ENCODE measurements around the gene SENP8.
"Not testable (repeated sequence)": the region's sequence is repeated elsewhere in the genome, so short reads cannot be mapped to it uniquely, and the experiment has no call there.

The SENP8 gene

GRCh38 chr15:72118017-72118978 lies at the start of gene SENP8, which contains the start of gene MYO9A:
TSS of gene SENP8 (plus strand) at chr15:72118403. CDS start at chr15:72139624, 21,221 bp downstream.
TSS of gene MYO9A (minus strand) at chr15:72118150. CDS start at chr15:72046563, 71,587 bp downstream.
- no peaks in the 10 kb centered on the region for H3K9me3 Mint-ChIP-seq
- H3K27me3 Mint-ChIP-seq: no peaks in the 10 kb centered on the region
- peak within 1 kb of the TSS; percentile 95 for H3K4me3 Mint-ChIP-seq
- H3K27ac Mint-ChIP-seq: peak within 1 kb of the TSS; percentile 99
- H3K4me1 Mint-ChIP-seq: peaks cover 40% of the 10 kb centered on the region
- H3K36me3 Mint-ChIP-seq: no peaks in the 10 kb centered on the region

GRCh38 chr15:72068856-72069255 lies 49.3 kb upstream of the SENP8 start:
- Mint-ChIP-seq H3K36me3 (peaks cover 17% of the 10 kb centered on the region), H3K9me3 (peaks cover 2% of the 10 kb centered on the region), H3K4me3 (no peak overlapping the region), H3K4me1 (peaks cover 11% of the 10 kb centered on the region), H3K27me3 (no peaks in the 10 kb centered on the region), H3K27ac (no peak overlapping the region)

GRCh38 chr15:72070817-72071447 lies 47.3 kb upstream of the SENP8 start:
- no peaks in the 10 kb centered on the region for H3K9me3 Mint-ChIP-seq
- H3K36me3 Mint-ChIP-seq: peaks cover 11% of the 10 kb centered on the region
- no peak overlapping the region for H3K4me3 Mint-ChIP-seq
- peaks cover 26% of the 10 kb centered on the region for H3K4me1 Mint-ChIP-seq
- H3K27ac Mint-ChIP-seq: no peak overlapping the region
- H3K27me3 Mint-ChIP-seq: no peaks in the 10 kb centered on the region

GRCh38 chr15:72071448-72071825 lies 46.8 kb upstream of the SENP8 start:
- not testable (repeated sequence) for H3K9me3 Mint-ChIP-seq, H3K27ac Mint-ChIP-seq, H3K4me3 Mint-ChIP-seq, H3K27me3 Mint-ChIP-seq
- peaks cover 26% of the 10 kb centered on the region for H3K4me1 Mint-ChIP-seq
- peaks cover 12% of the 10 kb centered on the region for H3K36me3 Mint-ChIP-seq

GRCh38 chr15:72074335-72075060 lies 43.7 kb upstream of the SENP8 start:
- no peak overlapping the region for H3K27ac Mint-ChIP-seq

GRCh38 chr15:72077950-72078349 lies 40.3 kb upstream of the SENP8 start:
- Mint-ChIP-seq H3K36me3 (peaks cover 12% of the 10 kb centered on the region), H3K4me3 (no peak overlapping the region), H3K4me1 (peaks cover 28% of the 10 kb centered on the region), H3K27ac (no peak overlapping the region), H3K27me3 (no peaks in the 10 kb centered on the region), H3K9me3 (no peaks in the 10 kb centered on the region)

More at GRCh38 chr15:72074335-72075060, 43.7 kb upstream of the SENP8 start:
- Mint-ChIP-seq H3K27me3 (no peaks in the 10 kb centered on the region), H3K36me3 (peaks cover 17% of the 10 kb centered on the region), H3K4me1 (peaks cover 34% of the 10 kb centered on the region), H3K4me3 (no peak overlapping the region), H3K9me3 (no peaks in the 10 kb centered on the region)

- Mint-ChIP-seq H3K27ac (no peak overlapping the region), H3K4me1 (peaks cover 24% of the 10 kb centered on the region), H3K36me3 (peaks cover 13% of the 10 kb centered on the region), H3K27me3 (no peaks in the 10 kb centered on the region), H3K4me3 (no peak overlapping the region), H3K9me3 (peaks cover 8% of the 10 kb centered on the region)
Observed at GRCh38 chr15:72078887-72079286, 39.3 kb upstream of the SENP8 start.

- H3K9me3 Mint-ChIP-seq: peaks cover 14% of the 10 kb centered on the region
- no peaks in the 10 kb centered on the region for H3K27me3 Mint-ChIP-seq
- H3K27ac Mint-ChIP-seq: no peak overlapping the region
- H3K36me3 Mint-ChIP-seq: peaks cover 15% of the 10 kb centered on the region
- no peak overlapping the region for H3K4me3 Mint-ChIP-seq
- peaks cover 9% of the 10 kb centered on the region for H3K4me1 Mint-ChIP-seq
Observed at GRCh38 chr15:72082176-72082575, 36.0 kb upstream of the SENP8 start.

GRCh38 chr15:72086010-72086697 lies 32.0 kb upstream of the SENP8 start:
- H3K27me3 Mint-ChIP-seq: no peaks in the 10 kb centered on the region
- H3K4me3 Mint-ChIP-seq: no peak overlapping the region
- H3K9me3 Mint-ChIP-seq: peaks cover 14% of the 10 kb centered on the region
- peaks cover 27% of the 10 kb centered on the region for H3K36me3 Mint-ChIP-seq
- peaks cover 6% of the 10 kb centered on the region for H3K4me1 Mint-ChIP-seq
- H3K27ac Mint-ChIP-seq: no peak overlapping the region

GRCh38 chr15:72086920-72087648 lies 31.1 kb upstream of the SENP8 start:
- Mint-ChIP-seq H3K4me1 (peaks cover 8% of the 10 kb centered on the region), H3K27ac (no peak overlapping the region), H3K27me3 (no peaks in the 10 kb centered on the region), H3K36me3 (peaks cover 31% of the 10 kb centered on the region), H3K4me3 (no peak overlapping the region), H3K9me3 (peaks cover 14% of the 10 kb centered on the region)

- Mint-ChIP-seq H3K36me3 (peaks cover 26% of the 10 kb centered on the region), H3K4me1 (peaks cover 13% of the 10 kb centered on the region), H3K4me3 (no peak overlapping the region), H3K9me3 (no peaks in the 10 kb centered on the region), H3K27me3 (no peaks in the 10 kb centered on the region), H3K27ac (no peak overlapping the region)
Observed at GRCh38 chr15:72092006-72092405, 26.2 kb upstream of the SENP8 start.

GRCh38 chr15:72092691-72093090 lies 25.5 kb upstream of the SENP8 start:
- no peaks in the 10 kb centered on the region for H3K9me3 Mint-ChIP-seq
- peak overlapping the region; percentile 38 for H3K27ac Mint-ChIP-seq
- peaks cover 13% of the 10 kb centered on the region for H3K4me1 Mint-ChIP-seq
- no peaks in the 10 kb centered on the region for H3K27me3 Mint-ChIP-seq
- H3K36me3 Mint-ChIP-seq: peaks cover 24% of the 10 kb centered on the region
- no peak overlapping the region for H3K4me3 Mint-ChIP-seq

- no peaks in the 10 kb centered on the region for H3K27me3 Mint-ChIP-seq
- no peak overlapping the region for H3K4me3 Mint-ChIP-seq
- no peak overlapping the region for H3K27ac Mint-ChIP-seq
- H3K9me3 Mint-ChIP-seq: no peaks in the 10 kb centered on the region
- H3K4me1 Mint-ChIP-seq: peaks cover 7% of the 10 kb centered on the region
- peaks cover 15% of the 10 kb centered on the region for H3K36me3 Mint-ChIP-seq
Observed at GRCh38 chr15:72096796-72097195, 21.4 kb upstream of the SENP8 start.

GRCh38 chr15:72098040-72098439 lies 20.2 kb upstream of the SENP8 start:
- Mint-ChIP-seq H3K27ac (no peak overlapping the region), H3K27me3 (no peaks in the 10 kb centered on the region), H3K36me3 (peaks cover 10% of the 10 kb centered on the region), H3K9me3 (no peaks in the 10 kb centered on the region), H3K4me1 (peaks cover 4% of the 10 kb centered on the region), H3K4me3 (no peak overlapping the region)

Measured in activated naive CD4-positive, alpha-beta T cell treated with anti-CD3 and anti-CD28 coated beads, Interleukin-2, amount 50 U/mL, for 24 hours (primary cell).